ENCODE results near the gene TRMT61B.

DNA sequence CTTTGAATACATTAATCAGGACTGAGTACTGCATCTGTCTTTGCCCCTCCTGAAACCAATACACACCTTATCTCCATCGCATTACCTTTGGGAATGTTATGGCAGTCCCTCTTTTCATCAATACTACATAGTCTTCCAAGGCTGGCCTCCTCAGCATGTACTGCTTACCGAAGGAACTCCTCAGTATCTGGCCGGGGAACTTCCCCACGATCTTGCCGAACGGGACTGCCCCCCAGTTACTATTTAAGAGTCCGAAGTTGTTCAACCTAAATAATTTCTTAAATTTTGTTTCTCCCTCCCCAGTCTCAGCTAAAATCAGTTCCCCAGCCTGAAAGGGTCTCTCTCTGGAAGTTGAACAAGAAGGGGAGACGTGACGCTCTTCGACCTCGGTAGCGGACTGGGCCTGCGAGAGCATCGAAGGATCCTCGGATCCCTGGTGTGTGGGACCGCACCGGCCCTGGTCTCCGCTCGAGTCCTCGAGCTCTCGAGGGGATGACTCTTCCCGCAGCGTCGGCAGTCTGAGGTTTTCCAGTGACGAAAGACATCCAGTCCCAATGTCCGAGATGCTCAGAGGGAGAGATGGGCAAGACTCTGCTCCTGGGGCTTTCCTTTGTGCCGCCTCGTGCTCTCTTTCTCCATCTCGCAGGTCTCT, 489 bp downstream of the TRMT61B start:
- TF ChIP-seq, protein P1, sequence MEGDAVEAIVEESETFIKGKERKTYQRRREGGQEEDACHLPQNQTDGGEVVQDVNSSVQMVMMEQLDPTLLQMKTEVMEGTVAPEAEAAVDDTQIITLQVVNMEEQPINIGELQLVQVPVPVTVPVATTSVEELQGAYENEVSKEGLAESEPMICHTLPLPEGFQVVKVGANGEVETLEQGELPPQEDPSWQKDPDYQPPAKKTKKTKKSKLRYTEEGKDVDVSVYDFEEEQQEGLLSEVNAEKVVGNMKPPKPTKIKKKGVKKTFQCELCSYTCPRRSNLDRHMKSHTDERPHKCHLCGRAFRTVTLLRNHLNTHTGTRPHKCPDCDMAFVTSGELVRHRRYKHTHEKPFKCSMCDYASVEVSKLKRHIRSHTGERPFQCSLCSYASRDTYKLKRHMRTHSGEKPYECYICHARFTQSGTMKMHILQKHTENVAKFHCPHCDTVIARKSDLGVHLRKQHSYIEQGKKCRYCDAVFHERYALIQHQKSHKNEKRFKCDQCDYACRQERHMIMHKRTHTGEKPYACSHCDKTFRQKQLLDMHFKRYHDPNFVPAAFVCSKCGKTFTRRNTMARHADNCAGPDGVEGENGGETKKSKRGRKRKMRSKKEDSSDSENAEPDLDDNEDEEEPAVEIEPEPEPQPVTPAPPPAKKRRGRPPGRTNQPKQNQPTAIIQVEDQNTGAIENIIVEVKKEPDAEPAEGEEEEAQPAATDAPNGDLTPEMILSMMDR (IDR thresholded peaks at IDR 0.05) = no peak
- no peak for TF ChIP-seq POLR2A (IDR thresholded peaks at IDR 0.05)

Data from thyroid gland (tissue), 4 donors.